ENCODE measurements around the gene KCNH2.

- TF ChIP-seq, protein P1, sequence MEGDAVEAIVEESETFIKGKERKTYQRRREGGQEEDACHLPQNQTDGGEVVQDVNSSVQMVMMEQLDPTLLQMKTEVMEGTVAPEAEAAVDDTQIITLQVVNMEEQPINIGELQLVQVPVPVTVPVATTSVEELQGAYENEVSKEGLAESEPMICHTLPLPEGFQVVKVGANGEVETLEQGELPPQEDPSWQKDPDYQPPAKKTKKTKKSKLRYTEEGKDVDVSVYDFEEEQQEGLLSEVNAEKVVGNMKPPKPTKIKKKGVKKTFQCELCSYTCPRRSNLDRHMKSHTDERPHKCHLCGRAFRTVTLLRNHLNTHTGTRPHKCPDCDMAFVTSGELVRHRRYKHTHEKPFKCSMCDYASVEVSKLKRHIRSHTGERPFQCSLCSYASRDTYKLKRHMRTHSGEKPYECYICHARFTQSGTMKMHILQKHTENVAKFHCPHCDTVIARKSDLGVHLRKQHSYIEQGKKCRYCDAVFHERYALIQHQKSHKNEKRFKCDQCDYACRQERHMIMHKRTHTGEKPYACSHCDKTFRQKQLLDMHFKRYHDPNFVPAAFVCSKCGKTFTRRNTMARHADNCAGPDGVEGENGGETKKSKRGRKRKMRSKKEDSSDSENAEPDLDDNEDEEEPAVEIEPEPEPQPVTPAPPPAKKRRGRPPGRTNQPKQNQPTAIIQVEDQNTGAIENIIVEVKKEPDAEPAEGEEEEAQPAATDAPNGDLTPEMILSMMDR (IDR thresholded peaks at IDR 0.05): no peak
- no peak for TF ChIP-seq POLR2A (IDR thresholded peaks at IDR 0.05)
These were observed 81.4 kb downstream of the KCNH2 start for GRCh38 chr7:150896562-150897209.

All from adrenal gland (tissue), 5 donors.